ENCODE measurements around the gene RPS6KL1. TPM values are rescaled to one million over a fixed set of nuclear protein-coding genes. Genes with fewer than 3 reads are reported as not detected.

The RPS6KL1 gene
- total RNA-seq, 1 donor from 2014 or later = 5.8 TPM

- Mint-ChIP-seq H3K9me3 (ENCODE audit: low read depth) (no peaks in the 10 kb centered on the region), H3K27me3 (ENCODE audit: low read depth) (no peaks in the 10 kb centered on the region), H3K4me1 (ENCODE audit: low read depth) (peaks cover 16% of the 10 kb centered on the region), H3K27ac (ENCODE audit: unreplicated experiment) (no peak overlapping the region), H3K4me3 (ENCODE audit: unreplicated experiment) (no peak overlapping the region), H3K36me3 (ENCODE audit: low read depth) (no peaks in the 10 kb centered on the region)
- DNase-seq (ENCODE audit: low spot score) = no peak
- TF ChIP-seq CTCF (IDR thresholded peaks at IDR 0.05) = no peak
Measured at GRCh38 chr14:74950795-74951442, 27.9 kb upstream of the RPS6KL1 start.

DNA sequence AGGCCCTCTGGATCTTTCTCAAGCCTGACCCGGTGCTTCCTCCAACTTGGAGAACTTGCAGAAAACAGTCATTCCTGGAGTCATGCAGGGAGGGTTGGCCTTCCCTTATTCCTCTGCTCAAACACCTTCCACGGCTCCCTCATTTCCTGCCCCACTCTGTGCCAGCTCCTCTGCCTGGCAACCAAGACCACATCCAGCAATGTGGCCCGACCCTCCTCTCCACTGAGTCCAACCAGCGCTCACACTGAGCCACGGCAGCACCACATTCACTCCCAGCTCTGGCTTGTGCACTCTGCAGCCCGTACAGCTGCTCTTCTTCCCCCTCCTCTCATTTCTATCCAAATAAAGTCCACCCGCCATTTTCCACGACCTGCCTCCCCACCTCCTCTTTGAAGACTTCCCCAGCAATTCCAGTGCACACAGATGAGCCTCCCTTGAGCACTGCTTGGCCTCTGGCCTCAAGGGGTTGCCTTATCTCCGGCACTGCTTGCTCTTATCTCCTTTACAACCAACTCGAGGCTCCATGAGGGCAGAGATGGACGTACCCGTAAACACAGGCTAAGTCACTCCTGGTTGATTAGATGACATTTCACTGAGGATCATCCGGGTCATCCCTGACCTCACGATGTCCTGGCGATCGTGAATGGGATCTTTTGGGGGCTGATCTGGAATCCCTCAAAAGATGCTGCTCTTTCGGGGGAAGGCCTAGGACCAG, 27.0 kb upstream of the RPS6KL1 start:
- no peaks in the 10 kb centered on the region for H3K36me3 Mint-ChIP-seq (ENCODE audit: low read depth)
- no peak overlapping the region for H3K4me3 Mint-ChIP-seq (ENCODE audit: unreplicated experiment)
- no peaks in the 10 kb centered on the region for H3K9me3 Mint-ChIP-seq (ENCODE audit: low read depth)
- no peak overlapping the region for H3K27ac Mint-ChIP-seq (ENCODE audit: unreplicated experiment)
- no peak for DNase-seq (ENCODE audit: low spot score)
- TF ChIP-seq CTCF (IDR thresholded peaks at IDR 0.05) = no peak
- no peaks in the 10 kb centered on the region for H3K27me3 Mint-ChIP-seq (ENCODE audit: low read depth)
- H3K4me1 Mint-ChIP-seq (ENCODE audit: low read depth) = peaks cover 16% of the 10 kb centered on the region

DNA sequence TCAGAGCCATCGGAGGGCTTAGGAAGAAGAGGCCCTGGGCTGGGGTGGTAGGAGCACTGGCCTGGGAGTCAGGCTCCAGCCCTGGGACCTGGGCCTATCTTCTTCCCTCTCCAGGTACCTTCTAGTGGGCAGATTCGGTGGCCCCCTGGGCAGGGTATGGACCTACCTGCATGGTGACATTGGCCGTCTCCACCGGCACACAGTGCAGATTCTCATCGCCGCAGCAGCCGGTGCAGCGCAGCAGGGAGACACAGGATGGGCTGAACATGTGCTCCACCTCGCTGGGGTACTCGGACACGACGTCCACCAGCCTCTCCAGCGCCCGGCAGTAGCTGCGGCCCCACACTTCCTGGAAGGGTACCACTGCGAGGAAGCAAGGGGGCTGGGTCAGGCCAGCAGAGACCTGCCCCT, 26.1 kb upstream of the RPS6KL1 start:
- DNase-seq (ENCODE audit: low spot score) = no peak
- Mint-ChIP-seq H3K27ac (ENCODE audit: unreplicated experiment) (no peak overlapping the region), H3K9me3 (ENCODE audit: low read depth) (no peaks in the 10 kb centered on the region), H3K4me3 (ENCODE audit: unreplicated experiment) (no peak overlapping the region), H3K4me1 (ENCODE audit: low read depth) (peaks cover 10% of the 10 kb centered on the region), H3K27me3 (ENCODE audit: low read depth) (no peaks in the 10 kb centered on the region), H3K36me3 (ENCODE audit: low read depth) (no peaks in the 10 kb centered on the region)
- no peak for TF ChIP-seq CTCF (IDR thresholded peaks at IDR 0.05)

DNA sequence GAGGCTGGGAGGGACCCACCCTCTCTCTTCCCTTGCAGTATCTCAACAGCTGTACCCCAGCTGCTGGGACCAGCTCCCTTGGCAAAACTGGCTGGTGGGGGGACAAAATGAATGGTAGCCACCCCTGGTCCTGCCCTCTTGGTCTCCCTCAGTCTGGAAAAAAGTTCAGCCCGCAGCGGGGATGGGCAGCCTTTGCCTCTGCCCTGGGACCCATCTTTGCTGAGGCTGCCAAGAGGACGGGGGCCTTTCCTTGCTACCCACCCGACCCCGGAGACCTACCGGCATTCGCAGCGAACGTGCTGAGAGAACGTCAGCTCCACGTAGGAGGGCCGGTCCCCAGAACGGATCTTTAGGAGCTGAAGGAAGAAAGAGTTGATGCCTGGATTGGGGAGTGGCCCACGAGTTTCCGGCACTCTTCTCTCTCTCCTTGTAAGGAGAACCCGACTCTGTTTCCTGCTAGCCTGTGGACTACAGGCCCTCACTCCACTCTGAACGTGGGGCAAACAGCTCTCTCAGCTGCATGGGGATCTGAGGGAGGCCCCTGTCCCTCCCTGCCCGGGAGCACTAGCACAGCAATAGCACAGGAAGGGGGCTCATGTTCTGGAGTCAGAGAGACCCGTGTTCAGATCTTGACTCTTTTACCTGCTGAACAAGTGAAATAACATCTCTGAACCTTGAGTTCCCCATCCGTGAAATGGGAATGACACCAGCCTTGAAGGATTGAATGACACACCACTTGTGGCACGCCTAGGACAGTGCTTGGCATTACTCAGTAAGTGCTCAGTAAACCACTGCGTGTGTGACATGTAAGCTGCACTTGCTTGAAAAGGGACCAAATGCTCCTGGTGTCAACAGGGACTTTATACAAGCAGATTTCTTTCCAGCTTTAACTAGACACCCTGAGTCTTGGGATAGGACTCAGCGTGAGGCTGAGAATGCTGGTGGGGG, 25.4 kb upstream of the RPS6KL1 start:
- Mint-ChIP-seq H3K27me3 (ENCODE audit: low read depth) (no peaks in the 10 kb centered on the region), H3K36me3 (ENCODE audit: low read depth) (no peaks in the 10 kb centered on the region), H3K4me3 (ENCODE audit: unreplicated experiment) (no peak overlapping the region), H3K27ac (ENCODE audit: unreplicated experiment) (no peak overlapping the region), H3K4me1 (ENCODE audit: low read depth) (peaks cover 6% of the 10 kb centered on the region), H3K9me3 (ENCODE audit: low read depth) (no peaks in the 10 kb centered on the region)
- no peak for TF ChIP-seq CTCF (IDR thresholded peaks at IDR 0.05)
- no peak for DNase-seq (ENCODE audit: low spot score)

Data from chondrocyte (in vitro differentiated cells).